Upper lobe of left lung (tissue), 6 donors: ENCODE data around the gene MAGI2. TPM values are rescaled to one million over a fixed set of nuclear protein-coding genes. Genes with fewer than 3 reads are reported as not detected.

Source experiments
- ATAC-seq, 2 donors: fragments of 200-7000 bp; cut with Tn5 transposase; one replicate each; pipeline ENCODE4 v1.9.1; 2022; ENCODE audit warnings: mild to moderate bottlenecking in 2 of 2, moderate library complexity in 2 of 2; ENCODE audit not compliant: low FRiP score in 2 of 2
- DNase-seq, 2 donors: peaks; one replicate each; pipeline ENCODE4 v3.0.0-alpha.2; 2019 to 2020
- H3K27ac ChIP-seq, 4 donors: fragments of 200-600 bp; sonication (generic); one replicate each; pipeline ENCODE4 v1.5.1; 2016 to 2019
- H3K27me3 ChIP-seq, 4 donors: fragments of 200-600 bp; sonication (generic); one replicate each; pipeline ENCODE4 v1.5.1; 2017 to 2019
- H3K36me3 ChIP-seq, 4 donors: fragments of 200-600 bp; sonication (generic); one replicate each; pipeline ENCODE4 v1.5.1; 2016 to 2019
- H3K4me1 ChIP-seq, 4 donors: fragments of 200-600 bp; sonication (generic); one replicate each; pipeline ENCODE4 v1.5.1; 2018 to 2019
- H3K4me3 ChIP-seq, 4 donors: fragments of 200-600 bp; sonication (generic); one replicate each; pipeline ENCODE4 v1.5.1; 2017 to 2019; ENCODE audit warnings: mild to moderate bottlenecking in 2 of 4, moderate library complexity in 1 of 4
- H3K9me3 ChIP-seq, 4 donors: fragments of 200-600 bp; sonication (generic); one replicate each; pipeline ENCODE4 v1.5.1; 2018 to 2019
- EP300 ChIP-seq, 4 donors: sonication (generic); formaldehyde crosslinking; IDR thresholded peaks; one replicate each; pipeline ENCODE4 v1.5.1; 2017; ENCODE audit warnings: antibody characterized with exemption in 4 of 4, control low read depth in 2 of 4
- POLR2A ChIP-seq, 4 donors: fragments of 450-650 bp; IDR thresholded peaks; one replicate each; pipeline ENCODE4 v1.5.1; 2016 to 2017; ENCODE audit warnings: antibody characterized with exemption in 4 of 4, mild to moderate bottlenecking in 2 of 4
- POLR2AphosphoS5 ChIP-seq, 2 donors: sonication (generic); formaldehyde crosslinking; IDR thresholded peaks; one replicate each; pipeline ENCODE4 v1.5.1; 2017; ENCODE audit warnings: antibody characterized with exemption in 2 of 2
- WGBS, 2 donors: methylation state at CpG; one replicate each; pipeline ENCODE4 v1.1.5; 2017 to 2018; 5-methylcytosine and 5-hydroxymethylcytosine counted together
- total RNA-seq, 6 donors: library from RNA; depleted of rRNA in 4 of 6; stranded (reverse); fragments of >200 nt in 4 of 6; gene quantifications; one replicate each; pipeline versions ENCODE4 v1.1.0 to v1.2.1, GENCODE V29; 2016 to 2021
- TF ChIP-seq, protein P1 (sequence below), 6 experiments: fragments of 450-650 bp in 4 of 6; fragments of 200-600 bp in 2 of 6; sonication (generic) in 2 of 6; IDR thresholded peaks; one replicate each; pipeline ENCODE4 v1.5.1; 2016 to 2019; ENCODE audit warnings: antibody characterized with exemption in 6 of 6
- donor health status: DM: no; HTN: no; CAD: no; lungs with moderate emphysema.
- donor health status: DM: no; HTN: yes; CAD: no; lungs with severe emphysema.

The MAGI2 gene
- total RNA-seq, 6 donors from 2014 or later, result 7.9 to 84.9 (median 11.8) TPM

DNA sequence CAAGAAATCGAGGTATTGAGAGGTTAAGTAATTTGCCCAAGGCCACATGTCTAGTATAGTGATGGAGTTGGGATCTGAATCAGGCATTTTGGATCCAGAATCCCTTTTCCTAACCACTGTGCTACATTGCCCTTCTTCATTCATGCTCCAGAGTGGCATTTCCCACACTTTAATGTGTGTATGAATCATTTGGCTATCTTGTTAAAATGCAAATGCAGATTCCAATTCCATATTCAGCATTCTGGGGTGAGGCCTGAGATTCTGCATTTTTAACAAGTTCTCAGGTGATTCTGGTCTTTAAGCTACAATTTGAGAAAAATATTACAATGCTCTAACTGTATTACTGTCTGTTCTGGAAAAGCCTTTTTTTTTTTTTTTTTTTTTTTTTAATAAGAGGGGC, 1023.6 kb downstream of the MAGI2 start:
- Histone ChIP-seq H3K27ac (no peak overlapping the region), H3K4me3 (no peak overlapping the region), H3K27me3 (no peaks in the 10 kb centered on the region), H3K4me1 (no peaks in the 10 kb centered on the region), H3K36me3 (no peaks in the 10 kb centered on the region), H3K9me3 (no peaks in the 10 kb centered on the region)
- DNase-seq, result no peak
- 72 to 83% methylated on average over 1 of the region's 1 CpG for WGBS, 2 donors
- no peak for ATAC-seq
- TF ChIP-seq, protein P1, sequence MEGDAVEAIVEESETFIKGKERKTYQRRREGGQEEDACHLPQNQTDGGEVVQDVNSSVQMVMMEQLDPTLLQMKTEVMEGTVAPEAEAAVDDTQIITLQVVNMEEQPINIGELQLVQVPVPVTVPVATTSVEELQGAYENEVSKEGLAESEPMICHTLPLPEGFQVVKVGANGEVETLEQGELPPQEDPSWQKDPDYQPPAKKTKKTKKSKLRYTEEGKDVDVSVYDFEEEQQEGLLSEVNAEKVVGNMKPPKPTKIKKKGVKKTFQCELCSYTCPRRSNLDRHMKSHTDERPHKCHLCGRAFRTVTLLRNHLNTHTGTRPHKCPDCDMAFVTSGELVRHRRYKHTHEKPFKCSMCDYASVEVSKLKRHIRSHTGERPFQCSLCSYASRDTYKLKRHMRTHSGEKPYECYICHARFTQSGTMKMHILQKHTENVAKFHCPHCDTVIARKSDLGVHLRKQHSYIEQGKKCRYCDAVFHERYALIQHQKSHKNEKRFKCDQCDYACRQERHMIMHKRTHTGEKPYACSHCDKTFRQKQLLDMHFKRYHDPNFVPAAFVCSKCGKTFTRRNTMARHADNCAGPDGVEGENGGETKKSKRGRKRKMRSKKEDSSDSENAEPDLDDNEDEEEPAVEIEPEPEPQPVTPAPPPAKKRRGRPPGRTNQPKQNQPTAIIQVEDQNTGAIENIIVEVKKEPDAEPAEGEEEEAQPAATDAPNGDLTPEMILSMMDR (IDR thresholded peaks at IDR 0.05), result no peak
- TF ChIP-seq EP300 (IDR thresholded peaks at IDR 0.05) (no peak), POLR2A (IDR thresholded peaks at IDR 0.05) (no peak), POLR2AphosphoS5 (IDR thresholded peaks at IDR 0.05) (no peak)

DNA sequence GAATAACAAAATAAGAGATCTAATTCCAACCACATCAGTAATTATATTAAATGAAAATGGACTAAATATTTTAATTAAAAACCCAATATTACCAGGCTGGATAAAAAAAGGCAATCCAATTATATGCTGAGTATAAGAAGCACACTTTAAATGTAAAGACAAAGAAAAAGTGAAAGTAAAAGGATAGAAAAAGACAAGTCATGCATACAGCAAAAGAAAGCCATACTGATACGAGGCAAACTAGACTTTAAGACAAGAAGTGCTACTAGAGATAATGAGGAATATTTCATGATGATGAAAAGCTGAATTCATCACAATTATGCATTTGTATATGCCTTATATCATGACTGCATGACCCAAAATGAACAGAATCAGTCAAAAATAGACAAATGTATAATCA, 1026.3 kb downstream of the MAGI2 start:
- no peak overlapping the region for H3K4me3 ChIP-seq
- WGBS, 2 donors, result 58 to 61% methylated on average over 1 of the region's 1 CpG
- DNase-seq (no peak), ATAC-seq (no peak)
- H3K4me1 ChIP-seq, result no peaks in the 10 kb centered on the region
- TF ChIP-seq POLR2A (IDR thresholded peaks at IDR 0.05) (no peak), POLR2AphosphoS5 (IDR thresholded peaks at IDR 0.05) (no peak), EP300 (IDR thresholded peaks at IDR 0.05) (no peak)
- TF ChIP-seq, protein P1 (IDR thresholded peaks at IDR 0.05), result no peak
- H3K27me3 ChIP-seq, result no peaks in the 10 kb centered on the region
- H3K9me3 ChIP-seq, result no peaks in the 10 kb centered on the region
- no peaks in the 10 kb centered on the region for H3K36me3 ChIP-seq
- no peak overlapping the region for H3K27ac ChIP-seq

DNA sequence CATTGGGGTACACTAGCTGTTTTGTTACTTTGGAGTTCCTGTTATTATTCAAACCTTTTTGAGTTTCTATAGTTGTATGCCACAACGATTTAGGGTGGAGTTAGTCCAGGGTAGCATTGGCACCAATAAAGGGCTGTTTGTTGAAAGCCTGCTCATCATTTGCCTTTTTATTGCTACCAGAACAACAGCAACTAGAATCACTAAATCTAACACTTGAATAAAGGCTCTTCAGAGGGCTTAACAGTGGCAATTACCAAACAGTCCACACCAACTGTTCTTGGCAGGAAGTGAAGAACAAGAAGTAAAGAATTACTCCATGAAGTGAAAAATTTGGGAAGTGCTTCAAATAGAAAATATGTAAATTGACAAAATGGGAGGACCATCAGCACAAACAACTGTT, 1033.5 kb downstream of the MAGI2 start:
- TF ChIP-seq POLR2AphosphoS5 (IDR thresholded peaks at IDR 0.05) (no peak), POLR2A (IDR thresholded peaks at IDR 0.05) (no peak), EP300 (IDR thresholded peaks at IDR 0.05) (no peak)
- TF ChIP-seq, protein P1 (IDR thresholded peaks at IDR 0.05), result no peak

DNA sequence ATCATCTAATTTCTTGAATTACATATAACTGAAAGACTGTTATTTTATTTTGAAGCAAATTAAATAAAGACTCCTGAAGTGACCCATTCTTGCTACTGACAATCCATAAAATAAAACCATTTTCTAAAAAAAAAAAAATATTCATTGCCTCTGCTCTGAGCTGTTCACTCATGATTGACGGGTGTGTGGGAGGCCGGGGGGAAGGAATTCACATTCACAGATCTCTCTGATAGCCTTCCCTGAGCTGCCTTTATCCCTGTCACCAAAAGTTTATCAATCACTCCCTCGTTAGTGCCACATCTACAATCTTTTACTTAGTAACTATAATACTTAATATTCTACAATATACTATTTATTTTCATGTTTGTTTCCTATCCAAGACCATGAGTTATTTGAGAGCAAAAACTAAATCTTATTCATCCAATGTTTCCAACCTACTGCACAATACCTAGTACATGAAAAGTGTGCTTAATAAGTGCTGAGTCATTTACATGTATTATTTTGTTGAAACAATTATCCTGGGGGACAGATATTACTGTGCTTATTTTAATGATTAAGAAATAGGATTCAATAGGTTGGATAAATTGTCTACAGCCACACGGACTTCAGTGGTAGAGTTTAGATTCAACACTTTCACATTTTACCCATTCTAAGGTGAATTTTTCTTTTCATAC, 1036.2 kb downstream of the MAGI2 start:
- Histone ChIP-seq H3K9me3 (no peaks in the 10 kb centered on the region), H3K4me1 (no peaks in the 10 kb centered on the region), H3K27ac (no peak overlapping the region), H3K36me3 (no peaks in the 10 kb centered on the region), H3K4me3 (no peak overlapping the region), H3K27me3 (no peaks in the 10 kb centered on the region)
- TF ChIP-seq EP300 (IDR thresholded peaks at IDR 0.05) (no peak), POLR2AphosphoS5 (IDR thresholded peaks at IDR 0.05) (no peak), POLR2A (IDR thresholded peaks at IDR 0.05) (no peak)
- TF ChIP-seq, protein P1 (IDR thresholded peaks at IDR 0.05), result no peak
- 77 to 85% methylated on average over 4 of the region's 4 CpGs for WGBS, 2 donors
- ATAC-seq (no peak), DNase-seq (no peak)

More for the DNA sequence above, 1033.5 kb downstream of the MAGI2 start:
- no peak for DNase-seq
- H3K9me3 ChIP-seq, result no peaks in the 10 kb centered on the region
- no peaks in the 10 kb centered on the region for H3K27me3 ChIP-seq
- H3K4me1 ChIP-seq, result no peaks in the 10 kb centered on the region
- no peak overlapping the region for H3K4me3 ChIP-seq
- ATAC-seq, result no peak
- no peaks in the 10 kb centered on the region for H3K36me3 ChIP-seq
- 43 to 56% methylated on average over 1 of the region's 1 CpG for WGBS, 2 donors
- H3K27ac ChIP-seq, result no peak overlapping the region

DNA sequence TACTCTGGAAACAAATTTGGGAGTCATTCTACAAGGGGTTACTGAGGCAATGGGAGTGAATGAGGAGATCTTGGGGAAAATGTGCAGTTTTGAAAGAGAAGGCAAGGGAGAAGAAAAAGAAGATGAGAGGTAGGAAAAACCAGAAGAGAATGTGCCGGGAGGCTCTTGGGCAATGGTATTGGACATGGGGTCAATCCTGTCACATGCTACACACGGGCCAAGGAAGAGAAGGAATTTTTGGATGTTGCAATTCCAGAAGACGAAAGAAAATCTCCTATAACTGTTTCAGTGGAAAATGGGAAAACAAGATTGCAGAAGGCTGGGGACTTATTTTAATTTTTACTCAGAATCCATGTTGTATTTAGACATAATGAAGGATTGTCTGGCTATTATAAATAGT, 1039.9 kb downstream of the MAGI2 start:
- H3K36me3 ChIP-seq, result no peaks in the 10 kb centered on the region
- ATAC-seq (no peak), DNase-seq (no peak)
- no peak overlapping the region for H3K4me3 ChIP-seq
- no peak for TF ChIP-seq POLR2AphosphoS5 (IDR thresholded peaks at IDR 0.05)
- TF ChIP-seq POLR2A (IDR thresholded peaks at IDR 0.05), result no peak
- no peak for TF ChIP-seq EP300 (IDR thresholded peaks at IDR 0.05)
- TF ChIP-seq, protein P1 (IDR thresholded peaks at IDR 0.05), result no peak
- H3K4me1 ChIP-seq, result no peaks in the 10 kb centered on the region
- no peaks in the 10 kb centered on the region for H3K9me3 ChIP-seq
- no peaks in the 10 kb centered on the region for H3K27me3 ChIP-seq
- H3K27ac ChIP-seq, result no peak overlapping the region
- WGBS, 2 donors, result 71 to 82% methylated on average over 3 of the region's 3 CpGs
